ENCODE measurements around the gene CERS6. TPM values are rescaled to one million over a fixed set of nuclear protein-coding genes. Genes with fewer than 3 reads are reported as not detected.

The CERS6 gene
- total and polyA plus RNA-seq, 10 of the 15 experiments (the other 5 are each of a cell fraction or from before 2014, with no cell fraction given): 1.3 to 20.4 (median 14.1) TPM

DNA sequence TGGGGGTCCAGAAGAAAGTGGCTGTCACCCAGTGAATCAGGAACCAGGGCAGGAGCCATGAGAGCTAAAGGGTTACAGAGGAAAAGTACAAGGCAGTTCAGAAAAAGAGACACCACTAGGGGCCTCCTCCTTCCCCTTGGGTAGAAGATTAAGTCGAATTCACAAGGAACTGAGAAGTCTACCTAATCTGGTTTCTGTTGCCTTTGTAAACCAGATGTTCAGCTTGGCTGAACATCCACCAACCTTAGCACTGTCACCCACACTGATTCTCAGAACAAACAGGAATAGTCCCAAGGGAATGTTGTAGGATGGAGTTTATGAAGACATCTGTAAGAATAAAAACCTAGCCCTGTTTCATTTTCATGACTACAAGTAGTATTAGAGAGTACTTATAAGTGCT lies 256.0 kb downstream of the CERS6 start (continued):
- TF ChIP-seq, protein P1, sequence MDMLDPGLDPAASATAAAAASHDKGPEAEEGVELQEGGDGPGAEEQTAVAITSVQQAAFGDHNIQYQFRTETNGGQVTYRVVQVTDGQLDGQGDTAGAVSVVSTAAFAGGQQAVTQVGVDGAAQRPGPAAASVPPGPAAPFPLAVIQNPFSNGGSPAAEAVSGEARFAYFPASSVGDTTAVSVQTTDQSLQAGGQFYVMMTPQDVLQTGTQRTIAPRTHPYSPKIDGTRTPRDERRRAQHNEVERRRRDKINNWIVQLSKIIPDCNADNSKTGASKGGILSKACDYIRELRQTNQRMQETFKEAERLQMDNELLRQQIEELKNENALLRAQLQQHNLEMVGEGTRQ (IDR thresholded peaks at IDR 0.05; ENCODE audit: borderline replicate concordance, low read depth, low read length): no peak
- 0 out of 2 replicates have a peak, but pooled peaks have one; percentile 48 for TF ChIP-seq PML (IDR thresholded peaks at IDR 0.05; ENCODE audit: low read length)
- TF ChIP-seq, protein P2, sequence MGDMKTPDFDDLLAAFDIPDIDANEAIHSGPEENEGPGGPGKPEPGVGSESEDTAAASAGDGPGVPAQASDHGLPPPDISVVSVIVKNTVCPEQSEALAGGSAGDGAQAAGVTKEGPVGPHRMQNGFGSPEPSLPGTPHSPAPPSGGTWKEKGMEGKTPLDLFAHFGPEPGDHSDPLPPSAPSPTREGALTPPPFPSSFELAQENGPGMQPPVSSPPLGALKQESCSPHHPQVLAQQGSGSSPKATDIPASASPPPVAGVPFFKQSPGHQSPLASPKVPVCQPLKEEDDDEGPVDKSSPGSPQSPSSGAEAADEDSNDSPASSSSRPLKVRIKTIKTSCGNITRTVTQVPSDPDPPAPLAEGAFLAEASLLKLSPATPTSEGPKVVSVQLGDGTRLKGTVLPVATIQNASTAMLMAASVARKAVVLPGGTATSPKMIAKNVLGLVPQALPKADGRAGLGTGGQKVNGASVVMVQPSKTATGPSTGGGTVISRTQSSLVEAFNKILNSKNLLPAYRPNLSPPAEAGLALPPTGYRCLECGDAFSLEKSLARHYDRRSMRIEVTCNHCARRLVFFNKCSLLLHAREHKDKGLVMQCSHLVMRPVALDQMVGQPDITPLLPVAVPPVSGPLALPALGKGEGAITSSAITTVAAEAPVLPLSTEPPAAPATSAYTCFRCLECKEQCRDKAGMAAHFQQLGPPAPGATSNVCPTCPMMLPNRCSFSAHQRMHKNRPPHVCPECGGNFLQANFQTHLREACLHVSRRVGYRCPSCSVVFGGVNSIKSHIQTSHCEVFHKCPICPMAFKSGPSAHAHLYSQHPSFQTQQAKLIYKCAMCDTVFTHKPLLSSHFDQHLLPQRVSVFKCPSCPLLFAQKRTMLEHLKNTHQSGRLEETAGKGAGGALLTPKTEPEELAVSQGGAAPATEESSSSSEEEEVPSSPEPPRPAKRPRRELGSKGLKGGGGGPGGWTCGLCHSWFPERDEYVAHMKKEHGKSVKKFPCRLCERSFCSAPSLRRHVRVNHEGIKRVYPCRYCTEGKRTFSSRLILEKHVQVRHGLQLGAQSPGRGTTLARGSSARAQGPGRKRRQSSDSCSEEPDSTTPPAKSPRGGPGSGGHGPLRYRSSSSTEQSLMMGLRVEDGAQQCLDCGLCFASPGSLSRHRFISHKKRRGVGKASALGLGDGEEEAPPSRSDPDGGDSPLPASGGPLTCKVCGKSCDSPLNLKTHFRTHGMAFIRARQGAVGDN (IDR thresholded peaks at IDR 0.05): peak; percentile 16; the same call in 1 of the 2 replicates
- TF ChIP-seq SUZ12 (IDR thresholded peaks at IDR 0.05; ENCODE audit: unreplicated experiment): no peak
- TF ChIP-seq, protein P3, sequence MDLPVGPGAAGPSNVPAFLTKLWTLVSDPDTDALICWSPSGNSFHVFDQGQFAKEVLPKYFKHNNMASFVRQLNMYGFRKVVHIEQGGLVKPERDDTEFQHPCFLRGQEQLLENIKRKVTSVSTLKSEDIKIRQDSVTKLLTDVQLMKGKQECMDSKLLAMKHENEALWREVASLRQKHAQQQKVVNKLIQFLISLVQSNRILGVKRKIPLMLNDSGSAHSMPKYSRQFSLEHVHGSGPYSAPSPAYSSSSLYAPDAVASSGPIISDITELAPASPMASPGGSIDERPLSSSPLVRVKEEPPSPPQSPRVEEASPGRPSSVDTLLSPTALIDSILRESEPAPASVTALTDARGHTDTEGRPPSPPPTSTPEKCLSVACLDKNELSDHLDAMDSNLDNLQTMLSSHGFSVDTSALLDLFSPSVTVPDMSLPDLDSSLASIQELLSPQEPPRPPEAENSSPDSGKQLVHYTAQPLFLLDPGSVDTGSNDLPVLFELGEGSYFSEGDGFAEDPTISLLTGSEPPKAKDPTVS (IDR thresholded peaks at IDR 0.05; ENCODE audit: low read depth, low read length): no peak
- TF ChIP-seq CBFB (IDR thresholded peaks at IDR 0.05; ENCODE audit: low read depth): no peak
- no peak for TF ChIP-seq RAD51 (IDR thresholded peaks at IDR 0.05)
- no peak for TF ChIP-seq NRF1 (conservative IDR thresholded peaks at IDR 0.05; ENCODE audit: low read depth, low read length)
- no peak for TF ChIP-seq SP1 (IDR thresholded peaks at IDR 0.05; ENCODE audit: low read depth, low read length)
- peak; percentile 61 for TF ChIP-seq ATF7 (IDR thresholded peaks at IDR 0.05; ENCODE audit: low read depth)
- no peak for TF ChIP-seq BRCA1 (IDR thresholded peaks at IDR 0.05; ENCODE audit: low read depth, low read length)
- no peak for TF ChIP-seq BCLAF1 (IDR thresholded peaks at IDR 0.05)
- TF ChIP-seq NBN (IDR thresholded peaks at IDR 0.05): no peak; the same call in 1 of the 2 replicates
- TF ChIP-seq PKNOX1 (IDR thresholded peaks at IDR 0.05): no peak
- TF ChIP-seq SIX5 (IDR thresholded peaks at IDR 0.05; ENCODE audit: low read depth, low read length, severe bottlenecking): no peak
- TF ChIP-seq STAT3 (IDR thresholded peaks at IDR 0.05; ENCODE audit: low read depth, low read length): no peak
- TF ChIP-seq, protein P4, sequence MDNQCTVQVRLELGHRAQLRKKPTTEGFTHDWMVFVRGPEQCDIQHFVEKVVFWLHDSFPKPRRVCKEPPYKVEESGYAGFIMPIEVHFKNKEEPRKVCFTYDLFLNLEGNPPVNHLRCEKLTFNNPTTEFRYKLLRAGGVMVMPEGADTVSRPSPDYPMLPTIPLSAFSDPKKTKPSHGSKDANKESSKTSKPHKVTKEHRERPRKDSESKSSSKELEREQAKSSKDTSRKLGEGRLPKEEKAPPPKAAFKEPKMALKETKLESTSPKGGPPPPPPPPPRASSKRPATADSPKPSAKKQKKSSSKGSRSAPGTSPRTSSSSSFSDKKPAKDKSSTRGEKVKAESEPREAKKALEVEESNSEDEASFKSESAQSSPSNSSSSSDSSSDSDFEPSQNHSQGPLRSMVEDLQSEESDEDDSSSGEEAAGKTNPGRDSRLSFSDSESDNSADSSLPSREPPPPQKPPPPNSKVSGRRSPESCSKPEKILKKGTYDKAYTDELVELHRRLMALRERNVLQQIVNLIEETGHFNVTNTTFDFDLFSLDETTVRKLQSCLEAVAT (IDR thresholded peaks at IDR 0.05): no peak
- TF ChIP-seq KLF5 (IDR thresholded peaks at IDR 0.05; ENCODE audit: partially characterized antibody): no peak
- no peak for TF ChIP-seq ATF3 (IDR thresholded peaks at IDR 0.05; ENCODE audit: borderline replicate concordance, extremely low read depth, low read depth, low read length)

Measured in GM12878 (cell line).